Tibial artery (tissue), 4 donors: ENCODE measurements around the gene ZCCHC7.

Experiments
- DNase-seq, 2 donors: peaks; one replicate each; pipeline ENCODE4 v3.0.0-alpha.2; 2019
- H3K27ac ChIP-seq, 2 donors: fragments of 200-600 bp; sonication (generic) in 1 of 2; 1 replicate in 1 of 2; 2 replicates in 1 of 2; pipeline ENCODE4 v1.5.1; 2018 to 2019; ENCODE audit warnings: mild to moderate bottlenecking in 1 of 2
- H3K27me3 ChIP-seq, 2 donors: fragments of 200-600 bp; sonication (generic) in 1 of 2; one replicate each; pipeline versions ENCODE4 v1.5.1 to v1.6.0; 2016 to 2019
- H3K36me3 ChIP-seq, 3 donors: fragments of 200-600 bp; sonication (generic) in 2 of 3; one replicate each; pipeline ENCODE4 v1.5.1; 2016 to 2019; ENCODE audit warnings: mild to moderate bottlenecking in 2 of 3
- H3K4me1 ChIP-seq, 4 donors: fragments of 200-600 bp; sonication (generic) in 2 of 4; 1 replicate in 3 of 4; 2 replicates in 1 of 4; pipeline ENCODE4 v1.5.1; 2016 to 2019
- H3K4me3 ChIP-seq, 2 donors: fragments of 200-600 bp; sonication (generic) in 1 of 2; 1 replicate in 1 of 2; 2 replicates in 1 of 2; pipeline ENCODE4 v1.5.1; 2018 to 2019; ENCODE audit warnings: mild to moderate bottlenecking in 2 of 2
- H3K9me3 ChIP-seq, 3 donors: fragments of 200-600 bp; sonication (generic) in 1 of 3; one replicate each; pipeline ENCODE4 v1.5.1; 2016 to 2019
- CTCF ChIP-seq, 2 experiments: fragments of 200-600 bp in 1 of 2; fragments of 450-650 bp in 1 of 2; IDR thresholded peaks; one replicate each; pipeline ENCODE4 v1.5.1; 2017 to 2019; ENCODE audit warnings: antibody characterized with exemption in 2 of 2, mild to moderate bottlenecking in 1 of 2, moderate library complexity in 1 of 2
- intact Hi-C: fragments of 100-400 bp; cut with DNase I; formaldehyde crosslinking; loops from one replicate; pipeline ENCODE4 v1.15.0; 2023; ENCODE audit warnings: low total_unique reads

Gene ZCCHC7

DNA sequence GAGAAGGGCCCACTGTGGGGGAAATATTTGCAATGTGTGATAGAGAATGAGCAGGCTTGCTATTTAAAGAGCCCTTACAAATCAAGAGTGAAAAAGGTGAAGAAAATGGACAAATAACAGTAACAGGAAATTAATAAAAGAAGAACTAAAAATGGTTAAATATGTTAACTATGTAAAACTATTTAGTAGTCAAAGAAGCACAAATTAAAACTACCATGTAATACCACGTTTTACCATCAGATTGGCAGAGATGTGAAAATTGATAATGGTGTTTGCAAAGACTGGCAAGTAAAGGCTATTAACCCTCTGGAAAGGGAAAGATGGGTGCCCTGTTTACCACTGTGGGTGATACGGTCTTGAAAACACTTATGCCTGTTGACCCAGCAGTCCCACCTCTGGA lies 279.0 kb downstream of the ZCCHC7 start:
- no peak for TF ChIP-seq CTCF (IDR thresholded peaks at IDR 0.05)
- intact Hi-C loops: no loop called here
- DNase-seq: no peak
- Histone ChIP-seq H3K4me3 (no peak overlapping the region), H3K9me3 (no peaks in the 10 kb centered on the region), H3K4me1 (no peaks in the 10 kb centered on the region), H3K27ac (no peak overlapping the region), H3K36me3 (no peaks in the 10 kb centered on the region), H3K27me3 (no peaks in the 10 kb centered on the region)

GRCh38 chr9:37404590-37404989 lies 284.2 kb downstream of the ZCCHC7 start:
- Histone ChIP-seq H3K27ac (no peak overlapping the region), H3K4me1 (peaks cover 0 to 4% (median 0%) of the 10 kb centered on the region in 4 donors), H3K4me3 (no peak overlapping the region), H3K36me3 (no peaks in the 10 kb centered on the region), H3K27me3 (no peaks in the 10 kb centered on the region), H3K9me3 (no peaks in the 10 kb centered on the region)
- no peak for DNase-seq
- intact Hi-C loops: no loop called here
- TF ChIP-seq CTCF (IDR thresholded peaks at IDR 0.05): no peak

DNA sequence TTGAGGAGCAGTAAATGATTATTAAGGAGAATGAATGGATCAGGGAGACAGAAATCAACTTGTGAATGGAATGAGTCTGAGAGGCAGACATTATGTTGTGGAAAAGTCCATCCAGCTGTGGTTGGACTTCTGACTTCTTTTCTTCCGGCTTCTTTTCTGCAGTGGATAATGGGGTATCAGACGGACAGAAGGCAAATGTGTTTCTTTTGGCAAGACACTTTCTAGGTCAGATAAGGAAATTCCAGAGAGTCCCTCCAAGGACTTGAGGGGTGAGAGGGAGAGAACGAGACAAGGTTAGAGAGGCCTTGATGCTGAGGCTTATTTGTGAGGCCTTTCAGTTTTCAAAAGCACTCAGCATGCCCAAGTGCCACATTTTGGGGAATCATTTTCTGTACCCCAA lies 285.0 kb downstream of the ZCCHC7 start:
- DNase-seq: no peak
- H3K4me1 ChIP-seq: peaks cover 0 to 4% (median 0%) of the 10 kb centered on the region in 4 donors

GRCh38 chr9:37405764-37406380 lies 285.5 kb downstream of the ZCCHC7 start:
- H3K27ac ChIP-seq: no peak overlapping the region

More for the DNA sequence above, 285.0 kb downstream of the ZCCHC7 start:
- Histone ChIP-seq H3K27me3 (no peaks in the 10 kb centered on the region), H3K27ac (no peak overlapping the region), H3K9me3 (no peaks in the 10 kb centered on the region), H3K36me3 (no peaks in the 10 kb centered on the region), H3K4me3 (no peak overlapping the region)
- no peak for TF ChIP-seq CTCF (IDR thresholded peaks at IDR 0.05)
- intact Hi-C loops: no loop called here

GRCh38 chr9:37406603-37407401 lies 286.4 kb downstream of the ZCCHC7 start:
- intact Hi-C loops: no loop called here
- TF ChIP-seq CTCF (IDR thresholded peaks at IDR 0.05): no peak
- Histone ChIP-seq H3K9me3 (no peaks in the 10 kb centered on the region), H3K27ac (no peak overlapping the region), H3K36me3 (no peaks in the 10 kb centered on the region), H3K4me1 (peaks cover 0 to 4% (median 0%) of the 10 kb centered on the region in 4 donors), H3K27me3 (no peaks in the 10 kb centered on the region), H3K4me3 (no peak overlapping the region)
- no peak for DNase-seq

More at GRCh38 chr9:37405764-37406380, 285.5 kb downstream of the ZCCHC7 start:
- Histone ChIP-seq H3K4me1 (peaks cover 0 to 4% (median 0%) of the 10 kb centered on the region in 4 donors), H3K9me3 (no peaks in the 10 kb centered on the region), H3K4me3 (no peak overlapping the region), H3K27me3 (no peaks in the 10 kb centered on the region), H3K36me3 (no peaks in the 10 kb centered on the region)
- DNase-seq: no peak
- intact Hi-C loops: no loop called here
- no peak for TF ChIP-seq CTCF (IDR thresholded peaks at IDR 0.05)
